Adrenal gland (tissue), 5 donors: ENCODE results near the gene STK32C.

Source experiments
- POLR2A ChIP-seq, 2 donors: fragments of 450-650 bp; IDR thresholded peaks; one replicate each; pipeline ENCODE4 v1.6.1; 2017; ENCODE audit warnings: antibody characterized with exemption in 2 of 2, mild to moderate bottlenecking in 2 of 2, moderate library complexity in 1 of 2
- TF ChIP-seq, protein P1 (sequence below), 6 experiments: fragments of 450-650 bp in 4 of 6; fragments of 200-600 bp in 2 of 6; sonication (generic) in 1 of 6; IDR thresholded peaks; 1 replicate in 5 of 6; 2 replicates in 1 of 6; pipeline versions ENCODE4 v1.5.1 to v1.8.0; 2016 to 2021; ENCODE audit warnings: antibody characterized with exemption in 6 of 6, mild to moderate bottlenecking in 2 of 6, moderate library complexity in 1 of 6
- donor health status: DM: no; HTN: no; CAD: no.

DNA sequence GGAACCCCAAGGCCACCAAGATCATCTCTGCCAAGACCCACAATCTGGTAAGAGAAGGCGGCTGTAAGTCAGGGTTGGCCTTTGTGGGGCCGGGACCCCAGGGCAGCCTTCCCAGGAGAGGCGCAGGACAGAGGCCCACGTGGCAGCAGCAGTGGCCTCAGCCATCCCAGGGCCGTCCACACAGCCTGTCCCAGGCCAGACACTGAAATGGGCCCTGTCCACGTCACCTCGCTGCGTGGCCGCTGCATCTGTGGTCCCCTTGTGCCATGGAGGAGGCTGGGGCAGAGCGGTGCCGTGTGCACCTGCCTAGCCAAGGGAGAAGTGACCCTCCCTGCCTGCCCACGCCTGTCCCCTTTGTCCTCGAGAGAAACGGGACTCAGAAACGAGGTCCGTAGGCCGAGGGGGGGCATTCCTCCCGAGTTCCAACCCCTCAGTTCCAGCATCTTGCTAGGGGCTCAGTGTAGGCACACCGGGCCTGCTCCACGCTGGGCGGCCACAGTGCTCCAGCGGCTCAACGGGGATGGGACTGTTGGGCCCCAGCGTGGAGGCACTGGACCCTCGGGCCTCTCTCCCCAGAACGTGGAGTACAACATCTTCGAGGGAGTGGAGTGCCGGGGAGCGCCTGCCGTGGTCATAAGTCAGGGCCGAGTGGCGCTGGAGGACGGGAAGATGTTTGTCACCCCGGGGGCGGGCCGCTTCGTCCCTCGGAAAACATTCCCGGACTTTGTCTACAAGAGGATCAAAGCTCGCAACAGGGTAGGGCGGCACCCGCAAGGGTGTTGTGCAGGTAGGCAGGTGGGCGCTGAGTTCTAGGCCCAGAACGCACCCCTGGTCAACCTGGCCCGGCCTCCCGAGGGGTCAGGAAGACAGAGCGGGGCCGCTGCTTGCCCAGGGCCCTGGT is 105.4 kb downstream of the STK32C start:
- TF ChIP-seq, protein P1, sequence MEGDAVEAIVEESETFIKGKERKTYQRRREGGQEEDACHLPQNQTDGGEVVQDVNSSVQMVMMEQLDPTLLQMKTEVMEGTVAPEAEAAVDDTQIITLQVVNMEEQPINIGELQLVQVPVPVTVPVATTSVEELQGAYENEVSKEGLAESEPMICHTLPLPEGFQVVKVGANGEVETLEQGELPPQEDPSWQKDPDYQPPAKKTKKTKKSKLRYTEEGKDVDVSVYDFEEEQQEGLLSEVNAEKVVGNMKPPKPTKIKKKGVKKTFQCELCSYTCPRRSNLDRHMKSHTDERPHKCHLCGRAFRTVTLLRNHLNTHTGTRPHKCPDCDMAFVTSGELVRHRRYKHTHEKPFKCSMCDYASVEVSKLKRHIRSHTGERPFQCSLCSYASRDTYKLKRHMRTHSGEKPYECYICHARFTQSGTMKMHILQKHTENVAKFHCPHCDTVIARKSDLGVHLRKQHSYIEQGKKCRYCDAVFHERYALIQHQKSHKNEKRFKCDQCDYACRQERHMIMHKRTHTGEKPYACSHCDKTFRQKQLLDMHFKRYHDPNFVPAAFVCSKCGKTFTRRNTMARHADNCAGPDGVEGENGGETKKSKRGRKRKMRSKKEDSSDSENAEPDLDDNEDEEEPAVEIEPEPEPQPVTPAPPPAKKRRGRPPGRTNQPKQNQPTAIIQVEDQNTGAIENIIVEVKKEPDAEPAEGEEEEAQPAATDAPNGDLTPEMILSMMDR (IDR thresholded peaks at IDR 0.05), result no peak
- no peak for TF ChIP-seq POLR2A (IDR thresholded peaks at IDR 0.05)
